Activated naive CD4-positive, alpha-beta T cell treated with anti-CD3 and anti-CD28 coated beads for 36 hours (primary cell): ENCODE data around the gene ADSL. TPM values are rescaled to one million over a fixed set of nuclear protein-coding genes. Genes with fewer than 3 reads are reported as not detected.

Experiments
- CTCF ChIA-PET: fragments of 350-600 bp; sonication (Branson Sonifier 250); formaldehyde crosslinking; loops from one replicate; lab custom pipeline; 2021; ENCODE audit warnings: antibody characterized with exemption; lab: Charles Lee
- DNase-seq: peaks from one replicate; pipeline ENCODE4 v3.0.0-alpha.2; 2020
- H3K27ac Mint-ChIP-seq: one replicate; pipeline ENCODE4 v1.8.0; 2021; ENCODE audit warnings: mild to moderate bottlenecking, mixed read lengths
- H3K27me3 Mint-ChIP-seq: one replicate; pipeline ENCODE4 v1.8.0; 2021; ENCODE audit warnings: low read depth, mixed read lengths
- H3K36me3 Mint-ChIP-seq: one replicate; pipeline ENCODE4 v1.8.0; 2021; ENCODE audit warnings: low read depth, mixed read lengths
- H3K4me1 Mint-ChIP-seq: one replicate; pipeline ENCODE4 v1.8.0; 2021; ENCODE audit warnings: low read depth, mixed read lengths
- H3K4me3 Mint-ChIP-seq: one replicate; pipeline ENCODE4 v1.8.0; 2021; ENCODE audit warnings: mild to moderate bottlenecking, moderate library complexity, mixed read lengths
- H3K9me3 Mint-ChIP-seq: one replicate; pipeline ENCODE4 v1.8.0; 2021; ENCODE audit warnings: mixed read lengths
- intact Hi-C: fragments of 100-400 bp; cut with micrococcal nuclease; formaldehyde crosslinking; loops from one replicate; pipeline ENCODE4 v1.15.1; 2023
- total RNA-seq, 2 experiments: library from RNA; stranded (reverse); gene quantifications; one replicate each; pipeline ENCODE4 v1.2.3, GENCODE V29; 2021

Gene ADSL
- total RNA-seq, 2 experiments from 2014 or later, result 125 to 129 TPM

GRCh38 chr22:40329466-40329865 lies 16.8 kb upstream of the ADSL start:
- Mint-ChIP-seq H3K4me1 (peaks cover 89% of the 10 kb centered on the region), H3K36me3 (no peaks in the 10 kb centered on the region), H3K27ac (no peak overlapping the region), H3K27me3 (no peaks in the 10 kb centered on the region), H3K9me3 (no peaks in the 10 kb centered on the region), H3K4me3 (no peak overlapping the region)
- DNase-seq, result no peak
- CTCF ChIA-PET, result interaction anchor here (0.7 to 0.8 kb wide), 2 partner anchors 15 to 18 kb away, joined by 3 read pairs; no protein-coding TSS in a partner anchor
- intact Hi-C loops, result loop anchor here (5.0 kb wide), 1 partner anchor 272 kb away; no protein-coding TSS in a partner anchor

- intact Hi-C loops, result no loop called here
- Mint-ChIP-seq H3K36me3 (no peaks in the 10 kb centered on the region), H3K27me3 (no peaks in the 10 kb centered on the region), H3K27ac (peak overlapping the region; percentile 75), H3K4me3 (peak overlapping the region; percentile 11), H3K9me3 (no peaks in the 10 kb centered on the region), H3K4me1 (peaks cover 90% of the 10 kb centered on the region)
- no peak for DNase-seq
- CTCF ChIA-PET, result interaction anchor here (0.7 to 0.8 kb wide), 2 partner anchors 15 to 18 kb away, joined by 3 read pairs; no protein-coding TSS in a partner anchor
Measured at GRCh38 chr22:40330086-40330485, 16.2 kb upstream of the ADSL start.

GRCh38 chr22:40330615-40331014 lies 15.7 kb upstream of the ADSL start:
- no peak for DNase-seq
- intact Hi-C loops, result no loop called here
- H3K27me3 Mint-ChIP-seq, result no peaks in the 10 kb centered on the region
- H3K27ac Mint-ChIP-seq, result no peak overlapping the region
- no peak overlapping the region for H3K4me3 Mint-ChIP-seq
- peaks cover 88% of the 10 kb centered on the region for H3K4me1 Mint-ChIP-seq
- H3K36me3 Mint-ChIP-seq, result no peaks in the 10 kb centered on the region
- no peaks in the 10 kb centered on the region for H3K9me3 Mint-ChIP-seq
- CTCF ChIA-PET, result no interaction called here

- no peak for DNase-seq
- intact Hi-C loops, result no loop called here
- Mint-ChIP-seq H3K4me1 (peaks cover 89% of the 10 kb centered on the region), H3K27ac (peak overlapping the region; percentile 48), H3K9me3 (no peaks in the 10 kb centered on the region), H3K36me3 (no peaks in the 10 kb centered on the region), H3K27me3 (no peaks in the 10 kb centered on the region), H3K4me3 (no peak overlapping the region)
- CTCF ChIA-PET, result no interaction called here
Measured at GRCh38 chr22:40331706-40332105, 14.6 kb upstream of the ADSL start.

- intact Hi-C loops, result no loop called here
- DNase-seq, result peak; percentile 41
- Mint-ChIP-seq H3K9me3 (no peaks in the 10 kb centered on the region), H3K27me3 (no peaks in the 10 kb centered on the region), H3K4me3 (peak overlapping the region; percentile 53), H3K27ac (peak overlapping the region; percentile 61), H3K36me3 (no peaks in the 10 kb centered on the region), H3K4me1 (peaks cover 82% of the 10 kb centered on the region)
- CTCF ChIA-PET, result interaction anchor here (0.6 kb wide), 1 partner anchor 266 kb away, joined by 3 read pairs; no protein-coding TSS in a partner anchor
Measured at GRCh38 chr22:40332319-40332781, 13.9 kb upstream of the ADSL start.

GRCh38 chr22:40334060-40334459 lies 12.2 kb upstream of the ADSL start:
- H3K27me3 Mint-ChIP-seq, result no peaks in the 10 kb centered on the region
- peak overlapping the region; percentile 28 for H3K27ac Mint-ChIP-seq
- no peak overlapping the region for H3K4me3 Mint-ChIP-seq
- CTCF ChIA-PET, result interaction anchor here (1.0 to 1.2 kb wide), 2 partner anchors 13 kb away, joined by 3 to 4 read pairs; no protein-coding TSS in a partner anchor
- DNase-seq, result peak; percentile 36
- intact Hi-C loops, result loop anchor here (2.0 kb wide), 1 partner anchor 57 kb away; no protein-coding TSS in a partner anchor
- peaks cover 70% of the 10 kb centered on the region for H3K4me1 Mint-ChIP-seq
- no peaks in the 10 kb centered on the region for H3K36me3 Mint-ChIP-seq
- H3K9me3 Mint-ChIP-seq, result no peaks in the 10 kb centered on the region

- H3K4me1 Mint-ChIP-seq, result peaks cover 63% of the 10 kb centered on the region
- DNase-seq, result no peak
- H3K27me3 Mint-ChIP-seq, result no peaks in the 10 kb centered on the region
- H3K27ac Mint-ChIP-seq, result no peak overlapping the region
- no peaks in the 10 kb centered on the region for H3K36me3 Mint-ChIP-seq
- CTCF ChIA-PET, result interaction anchor here (1.2 kb wide), 1 partner anchor 13 kb away, joined by 3 read pairs; no protein-coding TSS in a partner anchor
- intact Hi-C loops, result loop anchor here (2.0 kb wide), 1 partner anchor 58 kb away; no protein-coding TSS in a partner anchor
- no peaks in the 10 kb centered on the region for H3K9me3 Mint-ChIP-seq
- H3K4me3 Mint-ChIP-seq, result peak overlapping the region; percentile 39
Measured at GRCh38 chr22:40334899-40335298, 11.4 kb upstream of the ADSL start.

- intact Hi-C loops, result loop anchor here (2.0 kb wide), 1 partner anchor 59 kb away; no protein-coding TSS in a partner anchor
- H3K27ac Mint-ChIP-seq, result no peak overlapping the region
- CTCF ChIA-PET, result interaction anchor here (1.2 kb wide), 1 partner anchor 12 kb away, joined by 3 read pairs; no protein-coding TSS in a partner anchor
- DNase-seq, result no peak
- no peaks in the 10 kb centered on the region for H3K27me3 Mint-ChIP-seq
- H3K9me3 Mint-ChIP-seq, result no peaks in the 10 kb centered on the region
- H3K36me3 Mint-ChIP-seq, result no peaks in the 10 kb centered on the region
- H3K4me1 Mint-ChIP-seq, result peaks cover 59% of the 10 kb centered on the region
- H3K4me3 Mint-ChIP-seq, result no peak overlapping the region
Measured at GRCh38 chr22:40335358-40335757, 10.9 kb upstream of the ADSL start.

GRCh38 chr22:40340044-40340443 lies 6.3 kb upstream of the ADSL start:
- DNase-seq, result no peak
- intact Hi-C loops, result no loop called here
- Mint-ChIP-seq H3K4me1 (peaks cover 43% of the 10 kb centered on the region), H3K4me3 (no peak overlapping the region), H3K9me3 (no peaks in the 10 kb centered on the region), H3K27ac (no peak overlapping the region), H3K36me3 (no peaks in the 10 kb centered on the region), H3K27me3 (no peaks in the 10 kb centered on the region)
- CTCF ChIA-PET, result no interaction called here

- Mint-ChIP-seq H3K4me1 (peaks cover 34% of the 10 kb centered on the region), H3K4me3 (peak overlapping the region; percentile 40), H3K27ac (peak overlapping the region; percentile 67), H3K27me3 (no peaks in the 10 kb centered on the region), H3K9me3 (no peaks in the 10 kb centered on the region), H3K36me3 (peaks cover 4% of the 10 kb centered on the region)
- CTCF ChIA-PET, result no interaction called here
- intact Hi-C loops, result no loop called here
- DNase-seq, result no peak
Measured at GRCh38 chr22:40341604-40342003, 4.7 kb upstream of the ADSL start.

- Mint-ChIP-seq H3K27me3 (no peaks in the 10 kb centered on the region), H3K4me3 (no peak overlapping the region), H3K4me1 (peaks cover 35% of the 10 kb centered on the region), H3K27ac (no peak overlapping the region), H3K36me3 (peaks cover 9% of the 10 kb centered on the region), H3K9me3 (no peaks in the 10 kb centered on the region)
- CTCF ChIA-PET, result interaction anchor here (0.5 kb wide), 1 partner anchor 515 kb away, joined by 3 read pairs; the partner anchor contains the start of gene XPNPEP3
- no peak for DNase-seq
- intact Hi-C loops, result no loop called here
Measured at GRCh38 chr22:40342521-40342920, 3.8 kb upstream of the ADSL start.

- intact Hi-C loops, result loop anchor here (5.0 kb wide), 3 partner anchors 253 to 813 kb away; partner anchors contain the start of gene RPS19BP1
- CTCF ChIA-PET, result interaction anchor here (1.0 to 1.8 kb wide), 3 partner anchors 19 to 149 kb away, joined by 4 to 8 read pairs (median 4); no protein-coding TSS in a partner anchor
- Mint-ChIP-seq H3K9me3 (no peaks in the 10 kb centered on the region), H3K27me3 (no peaks in the 10 kb centered on the region), H3K27ac (peak overlapping the region; percentile 96), H3K4me3 (peak overlapping the region; percentile 94), H3K4me1 (peaks cover 46% of the 10 kb centered on the region), H3K36me3 (peaks cover 25% of the 10 kb centered on the region)
- peak; percentile 60 for DNase-seq
Measured at GRCh38 chr22:40345271-40345670, 1.0 kb upstream of the ADSL start.
